ENCODE results near the gene CXCL8. TPM values are rescaled to one million over a fixed set of nuclear protein-coding genes. Genes with fewer than 3 reads are reported as not detected.

CXCL8 gene
- total and polyA plus RNA-seq, 10 donors, result 0.28 to 28.4 (median 0.77) TPM

DNA sequence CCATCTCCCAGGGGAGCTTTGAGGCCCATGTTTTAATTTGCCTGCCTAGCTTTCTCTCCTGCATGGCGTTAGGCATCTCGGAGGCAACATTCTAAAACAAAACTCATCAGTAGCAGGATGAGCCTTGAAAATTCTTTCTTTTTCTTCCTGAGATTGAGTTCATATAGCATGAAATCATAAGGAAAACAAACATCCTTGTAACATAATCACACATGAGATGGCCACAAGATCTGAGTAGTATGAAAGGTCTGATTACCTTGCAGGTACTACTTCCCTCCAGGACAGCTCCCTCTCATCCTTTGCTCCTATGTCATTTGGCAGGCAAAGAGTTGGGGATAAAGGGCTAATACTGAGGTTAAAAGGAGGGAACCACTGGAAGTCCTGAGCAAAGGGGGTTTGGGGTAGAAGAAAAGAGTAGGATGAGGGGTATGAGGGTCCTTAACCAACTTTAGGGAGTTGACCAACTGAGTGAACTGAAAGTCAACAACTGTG lies 37.5 kb upstream of the CXCL8 start:
- intact Hi-C loops (cut with DNase I; ENCODE audit: low total_unique reads), result no loop called here
- H3K4me3 ChIP-seq, result no peak overlapping the region
- no peaks in the 10 kb centered on the region for H3K36me3 ChIP-seq
- peak overlapping the region in 3 of 8 donors; percentile 16 to 85 (median 84) for H3K27ac ChIP-seq
- H3K9me3 ChIP-seq, result no peaks in the 10 kb centered on the region
- H3K4me1 ChIP-seq, result peaks cover 5 to 26% (median 13%) of the 10 kb centered on the region in 6 donors
- peaks cover 0 to 4% (median 0%) of the 10 kb centered on the region in 7 donors for H3K27me3 ChIP-seq (replicated peaks in 1 of 7)
- TF ChIP-seq POLR2AphosphoS5 (IDR thresholded peaks at IDR 0.05) (no peak), POLR2A (IDR thresholded peaks at IDR 0.05) (no peak)
- TF ChIP-seq, protein P1, sequence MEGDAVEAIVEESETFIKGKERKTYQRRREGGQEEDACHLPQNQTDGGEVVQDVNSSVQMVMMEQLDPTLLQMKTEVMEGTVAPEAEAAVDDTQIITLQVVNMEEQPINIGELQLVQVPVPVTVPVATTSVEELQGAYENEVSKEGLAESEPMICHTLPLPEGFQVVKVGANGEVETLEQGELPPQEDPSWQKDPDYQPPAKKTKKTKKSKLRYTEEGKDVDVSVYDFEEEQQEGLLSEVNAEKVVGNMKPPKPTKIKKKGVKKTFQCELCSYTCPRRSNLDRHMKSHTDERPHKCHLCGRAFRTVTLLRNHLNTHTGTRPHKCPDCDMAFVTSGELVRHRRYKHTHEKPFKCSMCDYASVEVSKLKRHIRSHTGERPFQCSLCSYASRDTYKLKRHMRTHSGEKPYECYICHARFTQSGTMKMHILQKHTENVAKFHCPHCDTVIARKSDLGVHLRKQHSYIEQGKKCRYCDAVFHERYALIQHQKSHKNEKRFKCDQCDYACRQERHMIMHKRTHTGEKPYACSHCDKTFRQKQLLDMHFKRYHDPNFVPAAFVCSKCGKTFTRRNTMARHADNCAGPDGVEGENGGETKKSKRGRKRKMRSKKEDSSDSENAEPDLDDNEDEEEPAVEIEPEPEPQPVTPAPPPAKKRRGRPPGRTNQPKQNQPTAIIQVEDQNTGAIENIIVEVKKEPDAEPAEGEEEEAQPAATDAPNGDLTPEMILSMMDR (IDR thresholded peaks at IDR 0.05 in 8 of 11, conservative IDR thresholded peaks at IDR 0.05 in 3 of 11), result no peak
- WGBS, 5 donors, result 85 to 97% (median 93%) methylated on average over 2 of the region's 2 CpGs
- DNase-seq, result no peak

DNA sequence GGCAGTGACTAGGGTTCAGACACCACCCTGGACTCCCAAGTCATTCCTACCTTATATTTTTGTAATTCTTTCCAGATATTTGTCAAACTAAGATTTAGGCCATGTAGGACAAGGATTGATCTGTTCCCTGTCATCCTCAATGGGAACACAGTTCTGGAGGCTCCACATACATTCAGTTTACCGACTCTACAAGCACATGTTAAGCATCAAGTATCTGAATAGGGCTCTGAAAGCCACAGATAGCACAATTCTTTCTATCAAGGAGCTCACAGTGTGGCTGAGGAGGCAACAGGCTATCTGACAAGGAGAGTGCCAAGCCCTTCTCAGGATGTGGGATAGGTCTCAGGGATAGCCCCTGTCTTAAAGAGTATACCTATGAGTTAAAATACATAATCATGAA lies 37.0 kb upstream of the CXCL8 start:
- peak overlapping the region in 3 of 8 donors; percentile 16 to 85 (median 84) for H3K27ac ChIP-seq
- 77 to 91% (median 83%) methylated on average over 1 of the region's 1 CpG for WGBS, 5 donors
- H3K36me3 ChIP-seq, result no peaks in the 10 kb centered on the region
- H3K4me3 ChIP-seq, result no peak overlapping the region
- intact Hi-C loops (cut with DNase I; ENCODE audit: low total_unique reads), result no loop called here
- H3K4me1 ChIP-seq, result peaks cover 5 to 31% (median 17%) of the 10 kb centered on the region in 6 donors
- no peaks in the 10 kb centered on the region for H3K9me3 ChIP-seq
- DNase-seq, result no peak
- H3K27me3 ChIP-seq (replicated peaks in 1 of 7), result peaks cover 0 to 4% (median 0%) of the 10 kb centered on the region in 7 donors
- TF ChIP-seq POLR2A (IDR thresholded peaks at IDR 0.05) (no peak), POLR2AphosphoS5 (IDR thresholded peaks at IDR 0.05) (no peak)
- TF ChIP-seq, protein P1 (IDR thresholded peaks at IDR 0.05 in 8 of 11, conservative IDR thresholded peaks at IDR 0.05 in 3 of 11), result no peak

DNA sequence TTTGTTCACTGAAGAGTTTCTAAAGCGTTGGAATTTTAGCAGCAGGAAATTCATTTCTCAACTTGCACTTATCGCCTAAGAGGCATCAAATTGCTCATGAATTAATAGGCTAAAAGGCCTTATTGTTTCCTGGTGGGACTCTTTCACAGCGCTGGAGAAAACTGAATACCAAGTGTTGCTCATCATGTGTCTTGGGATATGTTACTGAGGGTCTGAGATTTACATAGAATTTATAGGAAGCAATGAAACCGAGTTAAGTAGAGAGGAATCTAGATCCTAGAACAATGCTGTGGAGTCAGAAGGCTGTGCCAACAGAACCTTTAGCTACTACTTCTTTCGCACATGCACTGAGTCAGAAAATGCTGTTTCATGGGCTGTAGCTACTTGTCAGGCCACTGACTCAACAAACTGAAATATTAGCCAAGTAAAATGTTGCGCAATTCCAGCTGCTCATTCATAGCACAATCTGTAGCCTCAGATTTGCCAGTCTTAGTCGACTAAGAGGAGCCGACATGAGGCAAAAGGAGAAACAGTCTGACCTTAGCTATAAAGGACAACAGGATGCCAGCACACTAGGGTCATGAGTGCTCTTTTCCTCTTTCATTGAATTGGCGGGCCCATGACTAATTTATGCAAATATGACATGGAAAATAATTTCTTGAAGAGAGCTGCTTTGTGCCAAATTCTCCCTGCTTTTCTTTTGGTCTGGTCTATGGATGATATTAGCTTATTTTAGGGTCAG lies 35.9 kb upstream of the CXCL8 start:
- Histone ChIP-seq H3K4me3 (peak overlapping the region in 1 of 8 donors; percentile 40), H3K9me3 (no peaks in the 10 kb centered on the region), H3K27me3 (replicated peaks in 1 of 7) (peaks cover 0 to 4% (median 0%) of the 10 kb centered on the region in 7 donors), H3K36me3 (no peaks in the 10 kb centered on the region), H3K4me1 (peaks cover 5 to 38% (median 21%) of the 10 kb centered on the region in 6 donors), H3K27ac (peak overlapping the region in 7 of 8 donors; percentile 59 to 85 (median 73))
- no peak for DNase-seq
- 18 to 48% (median 23%) methylated on average over 9 of the region's 9 CpGs for WGBS, 5 donors
- intact Hi-C loops (cut with DNase I; ENCODE audit: low total_unique reads), result no loop called here
- TF ChIP-seq POLR2A (IDR thresholded peaks at IDR 0.05) (no peak), POLR2AphosphoS5 (IDR thresholded peaks at IDR 0.05) (peak in 1 of 3 donors; percentile 78)

DNA sequence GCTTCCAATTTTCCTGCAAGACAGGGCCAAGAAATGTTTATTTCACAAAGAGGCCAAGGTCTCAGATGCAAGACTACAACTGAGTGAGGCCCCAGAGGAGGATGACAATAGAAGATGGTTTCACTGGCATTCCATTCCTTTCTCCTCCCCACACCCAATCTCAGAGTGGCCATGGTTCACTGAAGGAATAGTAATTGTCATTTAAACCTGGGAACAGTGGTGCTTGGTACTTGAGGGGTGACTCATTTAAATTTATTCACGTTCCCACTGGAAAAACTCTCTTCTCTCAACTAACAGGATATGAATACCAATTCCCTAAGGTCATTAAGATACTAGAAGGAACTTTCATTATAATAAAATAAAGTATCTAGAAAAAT lies 35.3 kb upstream of the CXCL8 start:
- WGBS, 5 donors, result 28 to 62% (median 59%) methylated on average over 1 of the region's 1 CpG
- intact Hi-C loops (cut with DNase I; ENCODE audit: low total_unique reads), result no loop called here

More for the DNA sequence above, 35.3 kb upstream of the CXCL8 start:
- Histone ChIP-seq H3K27me3 (replicated peaks in 1 of 7) (peaks cover 0 to 4% (median 0%) of the 10 kb centered on the region in 7 donors), H3K36me3 (no peaks in the 10 kb centered on the region), H3K4me3 (peak overlapping the region in 1 of 8 donors; percentile 40), H3K4me1 (peaks cover 5 to 38% (median 21%) of the 10 kb centered on the region in 6 donors), H3K27ac (peak overlapping the region in 7 of 8 donors; percentile 59 to 85 (median 73)), H3K9me3 (no peaks in the 10 kb centered on the region)
- DNase-seq, result no peak
- TF ChIP-seq, protein P1 (IDR thresholded peaks at IDR 0.05 in 8 of 11, conservative IDR thresholded peaks at IDR 0.05 in 3 of 11), result no peak
- TF ChIP-seq POLR2AphosphoS5 (IDR thresholded peaks at IDR 0.05) (no peak), POLR2A (IDR thresholded peaks at IDR 0.05) (no peak)

Data from spleen (tissue), 11 donors.